ENCODE data around the gene ADCY2.

Gene ADCY2

GRCh38 chr5:7659420-7659819 is 263.5 kb downstream of the ADCY2 start:
- DNase-seq (ENCODE audit: low read depth in 2 of 2, low spot score in 1 of 2), result no peak

DNA sequence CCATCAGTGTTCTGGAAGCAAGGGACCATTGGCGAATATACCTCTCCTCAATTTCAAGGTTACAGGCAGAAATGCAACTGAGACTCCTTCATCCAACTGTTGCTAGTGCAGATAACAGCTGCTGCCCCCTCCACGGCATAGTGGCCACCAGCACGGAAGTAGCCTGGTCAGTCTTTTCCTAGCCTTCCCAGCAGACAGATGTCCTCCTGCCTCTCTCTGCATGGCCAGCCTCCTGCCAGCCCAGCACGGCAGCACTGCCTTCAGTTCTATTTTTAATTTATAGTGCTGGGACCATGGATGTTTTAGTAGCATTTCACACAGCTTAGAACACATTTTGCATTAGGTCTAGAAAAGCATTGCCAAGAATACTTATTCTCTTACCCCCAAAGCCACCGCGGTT is 266.4 kb downstream of the ADCY2 start:
- no peak for DNase-seq (ENCODE audit: low read depth in 2 of 2, low spot score in 1 of 2)

- no peak for DNase-seq (ENCODE audit: low read depth in 2 of 2, low spot score in 1 of 2)
Measured at GRCh38 chr5:7663808-7664207, 267.9 kb downstream of the ADCY2 start.

DNA sequence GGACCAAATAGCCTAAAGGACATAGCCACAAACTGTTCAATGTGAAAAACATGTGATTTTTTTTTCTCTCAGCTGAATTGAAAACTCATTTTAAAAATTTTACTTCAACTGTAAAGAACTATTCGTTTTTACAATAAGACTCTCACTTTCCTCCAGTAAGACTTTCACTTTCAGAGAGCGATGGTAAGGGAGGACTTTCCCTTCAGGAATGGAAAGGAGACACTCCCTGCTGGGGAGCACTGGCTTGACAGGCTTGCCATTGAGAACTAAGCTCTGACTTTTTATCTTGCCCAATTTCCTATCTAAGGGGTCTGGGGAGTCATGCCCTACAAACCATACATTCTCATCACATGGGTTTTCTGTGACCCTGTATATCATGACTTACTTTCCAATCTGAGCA is 268.3 kb downstream of the ADCY2 start:
- no peak for DNase-seq (ENCODE audit: low read depth in 2 of 2, low spot score in 1 of 2)

DNA sequence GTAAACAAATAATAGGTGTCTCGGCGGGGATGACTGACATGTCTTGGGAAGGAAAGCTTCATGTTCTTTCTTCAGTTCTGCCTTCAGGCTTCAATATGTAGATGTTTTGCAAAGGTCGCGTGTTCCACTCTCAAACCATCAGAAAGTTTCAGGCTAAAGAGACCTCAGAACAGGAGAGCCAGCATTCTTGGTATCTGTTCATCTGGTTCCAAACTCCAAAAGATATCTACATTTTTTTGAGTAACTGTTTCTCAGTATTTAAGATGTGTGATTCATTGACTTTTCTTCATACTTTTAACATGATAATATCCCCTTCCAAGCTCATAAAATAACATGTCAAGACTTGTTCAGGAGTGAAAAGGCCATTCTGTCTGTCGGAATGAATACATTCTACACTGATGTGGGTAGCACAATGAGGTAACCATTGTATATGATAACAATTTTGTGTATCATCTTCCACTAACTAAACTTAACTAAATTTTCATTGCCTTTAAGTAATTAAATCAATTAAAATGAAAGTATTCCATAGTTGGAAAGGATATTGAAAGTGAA is 271.4 kb downstream of the ADCY2 start:
- DNase-seq (ENCODE audit: low read depth in 2 of 2, low spot score in 1 of 2), result no peak

DNA sequence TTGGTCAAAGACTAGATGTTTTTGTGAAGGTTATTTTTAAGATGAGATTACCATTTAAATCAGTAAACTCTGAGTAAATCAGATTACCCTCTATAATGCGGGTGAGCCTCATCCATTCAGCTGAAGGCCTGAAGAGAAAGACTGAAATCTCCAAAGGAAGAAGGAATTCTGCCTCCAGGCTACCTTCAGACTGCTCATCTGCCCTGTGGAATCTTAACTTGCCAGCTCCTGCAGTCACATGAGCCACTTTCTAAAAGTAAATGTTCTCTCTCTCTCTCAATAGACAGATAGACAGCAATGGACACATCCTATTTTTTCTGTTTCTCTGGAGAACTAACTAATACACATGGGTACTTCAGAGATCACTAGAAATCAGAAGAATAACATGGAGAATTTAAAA is 272.2 kb downstream of the ADCY2 start:
- no peak for DNase-seq (ENCODE audit: low read depth in 2 of 2, low spot score in 1 of 2)

DNA sequence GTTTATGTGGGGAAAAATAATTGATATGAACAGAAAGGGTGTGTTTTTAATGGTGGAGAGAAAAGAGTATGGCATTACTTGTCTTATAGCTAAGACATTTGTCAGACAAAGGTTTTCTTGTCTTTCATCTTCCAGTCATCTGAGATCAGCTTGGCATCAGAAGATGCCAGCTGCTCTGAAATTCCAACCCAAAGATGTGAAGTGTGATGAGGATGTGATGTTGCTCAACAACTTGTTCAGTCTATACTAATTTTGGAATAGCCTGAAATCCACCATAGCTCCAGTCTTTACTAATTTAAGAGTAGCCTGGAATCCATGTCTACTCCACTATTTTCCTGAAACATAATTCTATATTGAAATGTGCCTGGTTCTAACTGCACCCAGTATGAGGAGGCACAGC is 272.7 kb downstream of the ADCY2 start:
- DNase-seq (ENCODE audit: low read depth in 2 of 2, low spot score in 1 of 2), result no peak

- no peak for DNase-seq (ENCODE audit: low read depth in 2 of 2, low spot score in 1 of 2)
Measured at GRCh38 chr5:7671381-7671993, 275.5 kb downstream of the ADCY2 start.

DNA sequence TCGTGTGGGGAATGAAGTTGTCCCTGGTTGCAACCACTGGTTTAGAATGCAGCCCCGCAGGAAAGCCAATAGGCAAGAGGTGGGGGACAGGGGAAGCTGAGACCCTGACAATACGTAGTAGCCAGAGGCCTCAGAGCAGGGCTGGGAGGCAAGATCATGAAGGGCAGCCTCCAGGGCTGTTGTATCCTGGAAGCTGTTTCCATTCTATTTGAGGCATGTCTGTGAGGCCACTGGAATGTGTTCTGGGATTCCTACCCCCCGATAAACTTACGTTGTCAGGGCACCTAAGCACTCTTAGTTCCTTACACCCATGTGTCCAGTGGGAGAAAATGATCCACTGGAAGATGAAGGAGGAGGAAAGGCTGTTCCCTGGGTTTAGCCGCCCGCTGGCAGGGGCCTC is 277.7 kb downstream of the ADCY2 start:
- no peak for DNase-seq (ENCODE audit: low read depth in 2 of 2, low spot score in 1 of 2)

DNA sequence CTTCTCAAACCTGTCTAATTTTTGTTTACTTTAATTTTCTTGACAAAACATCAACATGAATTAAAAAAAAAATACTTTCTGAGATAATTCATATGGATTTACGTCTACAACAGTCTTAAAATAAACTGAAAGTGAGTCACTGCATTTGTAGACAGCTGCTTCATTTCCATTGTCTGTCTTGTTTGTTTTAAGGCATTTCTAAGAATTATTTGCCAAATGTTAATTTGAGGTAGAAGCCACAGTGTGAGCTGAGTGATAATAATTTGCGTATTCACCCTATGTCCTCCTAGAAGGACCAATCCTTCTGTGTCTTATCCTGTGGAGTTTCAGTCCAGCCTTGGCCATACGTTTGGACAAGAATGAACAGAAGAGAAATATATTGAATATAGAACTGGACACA is 280.5 kb downstream of the ADCY2 start:
- DNase-seq (ENCODE audit: low read depth in 2 of 2, low spot score in 1 of 2), result no peak

- no peak for DNase-seq (ENCODE audit: low read depth in 2 of 2, low spot score in 1 of 2)
Measured at GRCh38 chr5:7678030-7678429, 282.1 kb downstream of the ADCY2 start.

DNA sequence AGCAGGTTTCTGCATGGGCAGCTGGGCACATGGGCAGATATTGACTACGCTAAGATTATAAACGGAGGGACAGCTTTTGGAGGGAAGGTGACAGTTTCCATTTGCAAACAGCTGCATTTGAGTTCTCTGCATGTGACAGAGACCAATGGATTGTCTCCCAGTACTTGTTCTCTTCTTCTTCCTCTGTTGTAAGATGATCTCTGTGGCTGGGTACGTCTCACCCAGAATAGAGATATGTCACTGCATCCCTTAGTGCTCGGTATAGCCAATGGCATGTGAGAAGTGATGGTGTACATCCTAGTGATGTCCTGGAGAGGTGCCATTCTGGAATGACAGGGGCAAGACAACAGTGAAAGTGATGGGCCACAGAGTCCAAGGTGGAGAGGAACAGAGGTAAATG is 283.7 kb downstream of the ADCY2 start:
- DNase-seq (ENCODE audit: low read depth in 2 of 2, low spot score in 1 of 2), result no peak

DNA sequence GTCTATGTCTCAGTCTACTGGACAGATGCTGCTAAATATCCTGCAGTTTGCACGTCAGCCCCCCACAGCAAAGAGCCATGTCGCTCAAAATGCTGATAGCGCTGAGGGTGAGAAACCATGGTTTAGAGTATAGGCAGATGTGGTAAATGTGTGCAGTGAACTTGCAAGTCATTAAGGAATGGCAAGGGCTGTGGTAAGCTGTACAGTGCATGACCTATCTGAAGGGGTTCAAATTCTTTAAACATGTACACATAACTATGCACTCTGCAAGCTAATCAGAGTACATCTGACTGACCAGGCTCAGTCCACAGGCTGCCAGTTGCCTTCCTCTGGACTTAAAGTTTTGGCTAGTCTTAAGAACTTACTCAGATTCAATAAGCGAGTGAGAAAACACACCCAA is 284.3 kb downstream of the ADCY2 start:
- no peak for DNase-seq (ENCODE audit: low read depth in 2 of 2, low spot score in 1 of 2)

DNA sequence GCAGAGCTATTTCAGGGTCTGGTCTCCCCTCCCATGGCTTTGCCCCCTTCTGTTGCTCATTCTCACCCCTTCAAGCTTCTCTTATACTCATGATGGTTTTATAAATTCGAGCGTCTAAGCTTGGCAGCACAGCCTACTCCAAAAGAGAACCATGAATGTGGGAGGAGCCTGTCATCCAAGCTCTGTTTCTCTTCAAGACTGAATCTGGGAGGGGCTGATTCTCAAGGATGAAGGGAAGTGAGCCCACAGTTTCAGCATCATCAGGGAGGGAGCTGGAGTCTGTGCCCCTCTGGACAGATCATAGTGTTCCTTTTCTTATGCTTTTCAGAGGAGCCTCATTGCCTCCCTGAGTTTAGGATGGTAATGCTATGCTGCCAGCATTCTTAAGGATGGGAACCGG is 286.4 kb downstream of the ADCY2 start:
- no peak for DNase-seq (ENCODE audit: low read depth in 2 of 2, low spot score in 1 of 2)

DNA sequence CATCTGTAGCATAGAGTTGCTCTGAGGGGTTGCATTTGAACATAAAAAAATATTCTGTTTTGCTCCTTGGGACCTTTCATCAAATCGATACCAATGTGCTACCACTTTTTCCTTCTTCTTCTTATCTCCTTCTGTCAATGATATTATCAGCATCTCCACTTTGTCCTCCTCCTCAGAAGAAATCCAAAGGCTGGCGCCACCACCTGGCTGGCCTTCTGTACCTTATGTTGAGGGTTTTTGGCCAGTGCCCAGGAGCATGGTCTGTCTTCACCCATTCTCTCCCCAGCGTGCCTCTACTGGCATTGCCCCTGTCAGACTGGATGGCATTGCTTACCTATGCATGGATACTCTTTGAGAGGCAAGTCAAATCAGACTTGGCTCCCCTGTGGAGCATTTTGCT is 287.8 kb downstream of the ADCY2 start:
- no peak for DNase-seq (ENCODE audit: low read depth in 2 of 2, low spot score in 1 of 2)

GRCh38 chr5:7684826-7685225 is 288.9 kb downstream of the ADCY2 start:
- DNase-seq (ENCODE audit: low read depth in 2 of 2, low spot score in 1 of 2), result no peak

DNA sequence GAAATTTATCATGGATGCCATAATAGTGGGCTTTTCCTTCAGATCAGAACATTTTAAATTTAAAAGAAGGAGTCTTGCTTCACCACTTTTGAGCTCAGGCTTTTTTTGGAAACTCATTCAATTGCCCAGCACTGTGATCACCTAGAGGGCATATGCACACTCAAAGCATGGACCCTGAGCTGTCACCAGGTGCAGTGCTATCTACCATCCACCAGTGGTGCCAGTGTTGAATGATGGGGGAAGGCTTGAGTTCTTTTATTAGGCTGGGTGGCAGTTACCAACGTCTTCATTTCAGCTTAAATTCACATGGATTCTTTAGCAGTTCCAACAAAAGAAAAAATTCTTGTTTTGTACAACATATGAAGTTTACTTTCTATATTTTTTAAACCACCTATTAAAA is 290.9 kb downstream of the ADCY2 start:
- DNase-seq (ENCODE audit: low read depth in 2 of 2, low spot score in 1 of 2), result no peak

GRCh38 chr5:7690557-7690956 is 294.6 kb downstream of the ADCY2 start:
- no peak for DNase-seq (ENCODE audit: low read depth in 2 of 2, low spot score in 1 of 2)

- DNase-seq (ENCODE audit: low read depth in 2 of 2, low spot score in 1 of 2), result no peak
Measured at GRCh38 chr5:7705261-7705660, 309.3 kb downstream of the ADCY2 start.

DNA sequence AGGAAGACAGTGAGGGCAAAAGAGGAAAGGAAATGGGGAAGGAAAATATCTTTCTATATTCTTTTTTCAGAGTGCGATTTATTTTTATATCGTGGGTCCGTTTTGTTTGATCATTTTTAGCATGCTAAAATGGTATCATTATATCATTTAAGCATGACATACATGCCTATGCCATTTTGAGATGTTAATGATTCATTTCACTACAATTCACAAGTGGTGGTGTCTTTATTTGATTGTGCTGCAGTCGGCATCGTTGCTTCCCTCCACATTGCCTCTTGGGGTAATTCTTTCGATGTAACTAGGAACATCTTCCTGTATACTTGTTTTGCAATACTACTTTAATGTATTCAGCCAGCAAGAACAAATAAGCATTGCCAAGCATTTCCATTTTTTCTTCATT is 309.8 kb downstream of the ADCY2 start:
- DNase-seq (ENCODE audit: low read depth in 2 of 2, low spot score in 1 of 2), result no peak

DNA sequence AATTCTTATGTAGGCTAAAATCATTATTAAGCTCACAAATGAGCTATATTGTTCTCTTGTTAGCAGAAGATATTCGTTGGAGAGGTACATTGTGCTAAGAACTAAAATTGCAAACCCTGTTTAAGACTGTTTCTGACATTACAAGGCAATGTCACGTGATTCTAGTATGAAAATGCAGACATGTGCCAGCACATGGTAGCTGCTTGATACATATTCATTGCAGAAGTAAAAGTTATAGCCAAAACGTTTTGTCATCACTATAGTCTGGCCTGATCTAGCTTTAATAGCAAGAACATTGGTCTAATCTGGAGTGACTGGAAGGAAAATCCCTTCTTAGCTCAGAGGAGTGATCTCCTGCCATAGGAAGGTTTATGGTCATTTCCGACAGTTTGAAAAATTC is 310.3 kb downstream of the ADCY2 start:
- no peak for DNase-seq (ENCODE audit: low read depth in 2 of 2, low spot score in 1 of 2)

DNA sequence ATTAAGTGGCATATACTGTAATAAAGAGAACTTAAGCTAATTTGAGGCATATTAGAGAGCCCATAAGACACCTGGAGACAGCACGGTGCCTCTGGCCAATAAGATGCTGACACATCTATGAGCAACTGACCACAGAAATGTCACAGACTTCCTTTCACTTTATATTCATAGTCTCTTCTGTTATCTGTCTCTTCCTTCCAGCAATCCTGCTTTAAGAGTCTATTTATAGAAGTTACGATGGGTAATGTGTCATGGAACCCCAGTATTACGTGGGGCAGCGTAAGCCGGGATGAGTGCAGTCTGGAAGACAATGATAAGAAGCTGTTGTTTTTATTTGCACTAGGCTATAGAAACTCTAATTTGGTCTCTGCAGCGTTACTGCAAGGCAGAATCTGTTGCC is 318.2 kb downstream of the ADCY2 start:
- no peak for DNase-seq (ENCODE audit: low read depth in 2 of 2, low spot score in 1 of 2)

GRCh38 chr5:7714697-7715096 is 318.8 kb downstream of the ADCY2 start:
- no peak for DNase-seq (ENCODE audit: low read depth in 2 of 2, low spot score in 1 of 2)

DNA sequence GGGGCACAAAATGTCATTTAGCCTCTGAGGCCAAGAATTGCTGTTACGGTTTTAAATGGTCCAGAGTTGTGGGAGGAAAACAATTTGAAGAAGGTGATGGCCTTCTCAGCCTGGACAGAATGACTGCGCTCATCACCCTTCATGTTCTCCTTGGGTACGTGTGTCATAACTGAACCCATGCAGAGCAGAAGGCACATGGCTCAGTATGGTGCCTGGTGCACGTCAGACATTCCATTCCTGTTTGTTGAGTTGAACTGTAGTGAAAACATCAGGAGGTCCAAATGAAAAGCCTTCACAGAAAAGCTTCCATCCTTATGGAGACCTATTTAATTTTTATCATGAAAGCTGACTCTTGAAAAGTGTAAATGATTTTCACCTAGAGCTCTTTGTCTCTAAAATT is 321.8 kb downstream of the ADCY2 start:
- DNase-seq (ENCODE audit: low read depth in 2 of 2, low spot score in 1 of 2), result no peak

All from stimulated activated CD8-positive, alpha-beta memory T cell treated with anti-CD3 and anti-CD28 coated beads, Interleukin-4, amount 100 ng/mL, for 1 hour (primary cell).